ENCODE data around the gene TPGS2. TPM values are rescaled to one million over a fixed set of nuclear protein-coding genes. Genes with fewer than 3 reads are reported as not detected.
A peak's percentile ranks its signal among the peaks of the same experiment; 100 is the strongest.
"Not testable (repeated sequence)": the region's sequence is repeated elsewhere in the genome, so short reads cannot be mapped to it uniquely, and the experiment has no call there.

TPGS2 gene
- total and polyA plus RNA-seq, 8 donors, result 58.3 to 200 (median 155) TPM

DNA sequence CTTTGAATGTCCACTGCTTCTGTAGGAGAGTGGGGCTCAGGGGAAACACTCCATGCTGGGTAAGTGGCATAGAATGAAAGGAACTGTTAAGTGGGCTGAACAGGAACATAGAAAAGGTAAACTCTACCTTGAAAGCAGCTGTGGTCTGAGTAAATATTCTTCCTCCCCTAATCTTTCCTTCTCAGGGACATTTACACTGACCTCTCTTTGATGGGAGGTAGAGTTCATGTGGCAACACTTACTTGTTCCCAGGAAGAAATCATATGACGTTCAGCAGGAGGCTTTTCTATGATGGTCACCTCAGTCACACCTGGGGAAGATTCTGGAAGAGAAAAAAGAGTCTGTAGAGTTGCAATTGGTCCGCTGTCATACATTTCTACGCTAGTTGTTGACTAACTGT lies 10.2 kb downstream of the TPGS2 start:
- TF ChIP-seq, protein P1, sequence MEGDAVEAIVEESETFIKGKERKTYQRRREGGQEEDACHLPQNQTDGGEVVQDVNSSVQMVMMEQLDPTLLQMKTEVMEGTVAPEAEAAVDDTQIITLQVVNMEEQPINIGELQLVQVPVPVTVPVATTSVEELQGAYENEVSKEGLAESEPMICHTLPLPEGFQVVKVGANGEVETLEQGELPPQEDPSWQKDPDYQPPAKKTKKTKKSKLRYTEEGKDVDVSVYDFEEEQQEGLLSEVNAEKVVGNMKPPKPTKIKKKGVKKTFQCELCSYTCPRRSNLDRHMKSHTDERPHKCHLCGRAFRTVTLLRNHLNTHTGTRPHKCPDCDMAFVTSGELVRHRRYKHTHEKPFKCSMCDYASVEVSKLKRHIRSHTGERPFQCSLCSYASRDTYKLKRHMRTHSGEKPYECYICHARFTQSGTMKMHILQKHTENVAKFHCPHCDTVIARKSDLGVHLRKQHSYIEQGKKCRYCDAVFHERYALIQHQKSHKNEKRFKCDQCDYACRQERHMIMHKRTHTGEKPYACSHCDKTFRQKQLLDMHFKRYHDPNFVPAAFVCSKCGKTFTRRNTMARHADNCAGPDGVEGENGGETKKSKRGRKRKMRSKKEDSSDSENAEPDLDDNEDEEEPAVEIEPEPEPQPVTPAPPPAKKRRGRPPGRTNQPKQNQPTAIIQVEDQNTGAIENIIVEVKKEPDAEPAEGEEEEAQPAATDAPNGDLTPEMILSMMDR (IDR thresholded peaks at IDR 0.05), result no peak
- no peaks in the 10 kb centered on the region for H3K4me1 ChIP-seq
- intact Hi-C loops (cut with DNase I), result no loop called here
- DNase-seq (no peak), ATAC-seq (no peak)
- no peak overlapping the region for H3K27ac ChIP-seq
- peaks cover 0 to 31% of the 10 kb centered on the region in 2 donors for H3K36me3 ChIP-seq
- no peaks in the 10 kb centered on the region for H3K27me3 ChIP-seq
- no peak overlapping the region for H3K4me3 ChIP-seq
- no peaks in the 10 kb centered on the region for H3K9me3 ChIP-seq

DNA sequence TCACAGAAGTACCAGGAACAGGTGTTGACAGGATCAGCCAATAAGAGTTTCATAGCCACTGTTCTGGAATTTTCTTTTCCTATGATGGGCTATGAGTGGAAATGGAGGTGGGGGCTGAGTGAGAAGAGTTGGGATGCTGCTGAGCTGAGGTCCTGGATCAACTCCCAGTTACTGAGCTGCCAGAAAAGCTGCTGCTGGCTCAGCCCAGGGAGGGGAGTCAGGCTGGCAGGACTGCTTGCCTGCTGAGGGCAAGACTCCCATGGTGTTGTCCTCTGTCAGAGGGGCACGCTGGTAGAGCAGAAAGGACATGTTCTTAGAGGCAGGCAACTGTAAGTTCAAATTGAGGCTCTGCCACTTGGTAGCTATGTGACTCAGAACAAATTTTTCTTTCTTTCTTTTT lies 11.8 kb downstream of the TPGS2 start:
- ATAC-seq, result no peak
- H3K4me3 ChIP-seq, result no peak overlapping the region
- DNase-seq, result no peak
- peaks cover 0 to 42% of the 10 kb centered on the region in 2 donors for H3K36me3 ChIP-seq
- no peaks in the 10 kb centered on the region for H3K4me1 ChIP-seq
- TF ChIP-seq, protein P1 (IDR thresholded peaks at IDR 0.05), result no peak
- intact Hi-C loops (cut with DNase I), result no loop called here
- H3K27me3 ChIP-seq, result no peaks in the 10 kb centered on the region
- H3K9me3 ChIP-seq, result no peaks in the 10 kb centered on the region
- H3K27ac ChIP-seq, result no peak overlapping the region

DNA sequence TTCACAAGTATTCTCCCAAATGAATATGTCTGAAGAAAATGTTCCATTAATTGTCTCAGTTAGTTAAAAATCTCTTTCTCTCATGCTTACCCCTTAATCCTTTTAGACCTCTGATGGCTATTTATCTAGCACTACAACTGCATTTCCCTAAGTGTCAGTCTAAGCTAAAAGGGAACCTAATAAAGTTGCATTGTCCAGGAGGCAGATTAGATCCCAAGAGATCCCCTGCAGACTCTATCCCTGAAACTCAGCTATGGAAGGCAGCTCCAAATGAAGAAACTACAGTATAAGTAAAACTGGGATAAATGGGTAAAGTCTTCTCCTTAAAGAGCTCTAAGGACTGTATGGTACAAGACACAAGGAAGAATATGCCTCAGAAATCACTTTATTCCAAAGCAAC lies 12.7 kb downstream of the TPGS2 start:
- H3K9me3 ChIP-seq; H3K4me1 ChIP-seq; intact Hi-C loops (cut with DNase I); H3K4me3 ChIP-seq; H3K27ac ChIP-seq; DNase-seq; ATAC-seq; H3K27me3 ChIP-seq: not testable (repeated sequence)
- peaks cover 0 to 43% of the 10 kb centered on the region in 2 donors for H3K36me3 ChIP-seq

DNA sequence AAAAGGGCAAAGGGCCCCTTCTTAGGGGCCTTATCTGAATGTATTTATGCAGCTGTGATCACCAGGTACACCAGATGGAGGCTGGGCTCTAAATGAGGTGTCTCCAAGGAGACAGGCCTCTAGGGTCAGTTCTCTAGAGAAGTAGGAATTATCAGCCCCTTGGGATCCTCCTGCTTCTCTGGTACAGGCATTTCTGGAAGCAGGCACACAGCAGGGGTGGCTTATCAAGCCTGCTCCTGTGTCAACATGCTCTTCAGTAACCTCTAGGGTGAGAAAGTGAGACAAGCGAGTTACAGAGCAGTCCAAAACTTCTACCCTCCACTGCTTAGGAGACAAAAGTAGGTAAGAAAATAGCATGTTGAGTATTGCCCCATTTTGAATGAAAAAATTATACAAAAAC lies 13.8 kb downstream of the TPGS2 start:
- no peak overlapping the region for H3K4me3 ChIP-seq
- TF ChIP-seq, protein P1 (IDR thresholded peaks at IDR 0.05), result no peak
- intact Hi-C loops (cut with DNase I), result no loop called here
- no peaks in the 10 kb centered on the region for H3K27me3 ChIP-seq
- no peaks in the 10 kb centered on the region for H3K4me1 ChIP-seq
- ATAC-seq, result peak; percentile 55
- H3K27ac ChIP-seq, result no peak overlapping the region
- DNase-seq, result no peak
- peaks cover 0 to 49% of the 10 kb centered on the region in 2 donors for H3K36me3 ChIP-seq
- H3K9me3 ChIP-seq, result no peaks in the 10 kb centered on the region

DNA sequence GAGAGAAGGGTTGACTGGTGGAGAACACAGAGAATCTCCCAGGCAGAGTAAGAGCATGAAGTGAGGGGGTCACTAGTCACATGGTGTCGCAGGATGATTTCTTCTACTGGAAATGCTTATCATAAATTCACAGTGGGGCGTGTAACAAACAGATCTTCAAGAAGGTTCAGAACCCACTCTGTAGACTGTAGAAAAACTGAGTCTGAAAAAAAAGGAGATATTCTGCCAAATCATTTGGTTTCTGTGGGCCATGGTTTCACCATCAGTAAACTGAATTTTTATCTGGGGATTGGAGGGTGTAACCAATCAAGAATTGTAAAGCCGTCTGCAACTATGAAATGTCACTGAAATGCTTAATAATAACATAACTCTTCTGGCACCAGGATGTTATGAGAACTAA lies 15.0 kb downstream of the TPGS2 start:
- Histone ChIP-seq H3K9me3 (no peaks in the 10 kb centered on the region), H3K27ac (peak overlapping the region in 1 of 2 donors; percentile 51), H3K36me3 (peaks cover 0 to 46% of the 10 kb centered on the region in 2 donors), H3K4me3 (no peak overlapping the region), H3K4me1 (no peaks in the 10 kb centered on the region), H3K27me3 (no peaks in the 10 kb centered on the region)
- no peak for ATAC-seq
- no peak for DNase-seq
- TF ChIP-seq, protein P1 (IDR thresholded peaks at IDR 0.05), result no peak
- intact Hi-C loops (cut with DNase I), result no loop called here

DNA sequence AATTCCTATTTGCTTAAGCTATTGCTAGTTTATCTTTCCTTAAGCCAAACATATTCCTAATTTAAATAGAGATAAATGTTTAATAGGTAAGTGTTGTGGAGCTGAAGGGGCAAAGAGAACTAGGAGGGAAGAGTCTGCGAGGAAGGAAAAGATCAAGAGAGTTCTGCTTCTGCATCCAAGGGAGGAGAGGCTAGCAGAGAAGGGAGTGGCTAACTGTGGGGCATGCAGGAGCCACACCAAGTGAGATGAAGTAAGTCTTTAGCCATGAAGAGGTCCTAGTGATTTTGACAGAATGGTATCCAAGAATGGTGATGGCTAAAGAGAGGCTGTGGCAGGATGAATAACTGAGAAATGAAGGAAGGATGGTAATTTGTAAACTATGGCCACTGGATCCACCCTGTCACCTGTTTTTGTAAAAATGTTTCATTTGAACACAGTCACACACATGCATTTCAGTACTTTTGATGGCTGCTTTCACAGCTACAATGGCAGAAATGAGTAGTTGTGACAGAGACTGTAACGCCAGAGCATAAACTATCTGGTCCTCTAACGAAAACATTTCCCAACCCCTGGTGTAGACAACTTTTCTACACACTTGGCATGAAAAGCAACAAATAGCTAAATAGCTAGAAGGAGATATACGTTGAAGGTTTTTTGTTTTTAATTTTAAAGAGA lies 15.6 kb downstream of the TPGS2 start:
- intact Hi-C loops (cut with DNase I), result no loop called here
- Histone ChIP-seq H3K4me1 (no peaks in the 10 kb centered on the region), H3K4me3 (no peak overlapping the region), H3K27me3 (no peaks in the 10 kb centered on the region), H3K36me3 (peaks cover 0 to 42% of the 10 kb centered on the region in 2 donors), H3K9me3 (no peaks in the 10 kb centered on the region), H3K27ac (peak overlapping the region; percentile 51 to 55)
- ATAC-seq (no peak), DNase-seq (no peak)
- TF ChIP-seq, protein P1 (IDR thresholded peaks at IDR 0.05), result no peak

All from left lung (tissue), 10 donors.